GM10847 (cell line): Measurements from ENCODE around the gene KIF1A.

Experiments used
- POLR2A ChIP-seq: IDR thresholded peaks from 2 replicates; pipeline ENCODE4 v1.6.1; 2011; ENCODE audit not compliant: insufficient read length; ENCODE audit errors: extremely low read depth

The KIF1A gene, protein sequence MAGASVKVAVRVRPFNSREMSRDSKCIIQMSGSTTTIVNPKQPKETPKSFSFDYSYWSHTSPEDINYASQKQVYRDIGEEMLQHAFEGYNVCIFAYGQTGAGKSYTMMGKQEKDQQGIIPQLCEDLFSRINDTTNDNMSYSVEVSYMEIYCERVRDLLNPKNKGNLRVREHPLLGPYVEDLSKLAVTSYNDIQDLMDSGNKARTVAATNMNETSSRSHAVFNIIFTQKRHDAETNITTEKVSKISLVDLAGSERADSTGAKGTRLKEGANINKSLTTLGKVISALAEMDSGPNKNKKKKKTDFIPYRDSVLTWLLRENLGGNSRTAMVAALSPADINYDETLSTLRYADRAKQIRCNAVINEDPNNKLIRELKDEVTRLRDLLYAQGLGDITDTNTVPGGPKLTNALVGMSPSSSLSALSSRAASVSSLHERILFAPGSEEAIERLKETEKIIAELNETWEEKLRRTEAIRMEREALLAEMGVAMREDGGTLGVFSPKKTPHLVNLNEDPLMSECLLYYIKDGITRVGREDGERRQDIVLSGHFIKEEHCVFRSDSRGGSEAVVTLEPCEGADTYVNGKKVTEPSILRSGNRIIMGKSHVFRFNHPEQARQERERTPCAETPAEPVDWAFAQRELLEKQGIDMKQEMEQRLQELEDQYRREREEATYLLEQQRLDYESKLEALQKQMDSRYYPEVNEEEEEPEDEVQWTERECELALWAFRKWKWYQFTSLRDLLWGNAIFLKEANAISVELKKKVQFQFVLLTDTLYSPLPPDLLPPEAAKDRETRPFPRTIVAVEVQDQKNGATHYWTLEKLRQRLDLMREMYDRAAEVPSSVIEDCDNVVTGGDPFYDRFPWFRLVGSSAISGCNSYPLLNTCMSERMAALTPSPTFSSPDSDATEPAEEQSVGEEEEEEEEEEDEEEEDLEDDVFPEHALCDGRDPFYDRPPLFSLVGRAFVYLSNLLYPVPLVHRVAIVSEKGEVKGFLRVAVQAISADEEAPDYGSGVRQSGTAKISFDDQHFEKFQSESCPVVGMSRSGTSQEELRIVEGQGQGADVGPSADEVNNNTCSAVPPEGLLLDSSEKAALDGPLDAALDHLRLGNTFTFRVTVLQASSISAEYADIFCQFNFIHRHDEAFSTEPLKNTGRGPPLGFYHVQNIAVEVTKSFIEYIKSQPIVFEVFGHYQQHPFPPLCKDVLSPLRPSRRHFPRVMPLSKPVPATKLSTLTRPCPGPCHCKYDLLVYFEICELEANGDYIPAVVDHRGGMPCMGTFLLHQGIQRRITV (N-terminal part only)

DNA sequence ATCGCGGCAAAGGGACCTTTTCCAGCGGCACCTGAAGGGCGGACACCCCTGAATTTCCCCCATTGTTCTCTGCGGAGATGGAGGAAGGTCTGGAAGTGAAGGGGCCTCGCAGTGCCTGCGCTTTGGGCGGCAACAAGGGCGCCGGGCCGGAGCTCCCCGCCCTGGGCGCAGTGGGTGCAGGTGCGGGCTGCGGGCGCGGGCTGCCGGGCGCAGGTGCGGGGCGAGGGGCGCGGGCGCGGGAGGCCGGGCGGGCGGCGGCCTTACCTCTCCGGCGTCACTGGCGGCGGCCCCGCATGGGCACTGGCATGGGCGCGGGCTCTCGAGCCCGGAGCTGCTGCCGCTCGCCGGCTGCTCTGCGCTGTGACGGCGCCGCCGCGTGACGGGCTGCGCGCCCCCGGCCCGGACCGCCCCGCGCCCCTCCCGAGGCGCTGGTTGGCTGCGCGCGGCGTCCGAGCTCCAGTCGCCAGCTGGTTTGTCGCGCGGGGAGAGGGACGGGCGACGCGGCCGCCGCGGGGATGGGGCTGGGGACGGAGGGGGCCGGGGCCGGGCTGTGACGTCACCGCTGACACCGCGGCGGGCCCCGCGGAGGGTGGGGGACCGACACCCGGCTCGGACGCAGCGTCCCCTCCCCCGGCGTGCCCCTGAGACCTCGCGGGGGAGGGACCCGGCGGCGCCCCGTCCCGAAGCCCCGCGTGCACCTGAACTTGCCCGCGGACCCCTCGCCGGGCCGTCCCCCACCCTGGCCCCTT is at the start of gene KIF1A:
TSS of gene KIF1A (minus strand) at position 362 of the 749 bp plus-strand sequence. CDS start 22,467 bp downstream, outside the sequence.
- TF ChIP-seq POLR2A = no peak

DNA sequence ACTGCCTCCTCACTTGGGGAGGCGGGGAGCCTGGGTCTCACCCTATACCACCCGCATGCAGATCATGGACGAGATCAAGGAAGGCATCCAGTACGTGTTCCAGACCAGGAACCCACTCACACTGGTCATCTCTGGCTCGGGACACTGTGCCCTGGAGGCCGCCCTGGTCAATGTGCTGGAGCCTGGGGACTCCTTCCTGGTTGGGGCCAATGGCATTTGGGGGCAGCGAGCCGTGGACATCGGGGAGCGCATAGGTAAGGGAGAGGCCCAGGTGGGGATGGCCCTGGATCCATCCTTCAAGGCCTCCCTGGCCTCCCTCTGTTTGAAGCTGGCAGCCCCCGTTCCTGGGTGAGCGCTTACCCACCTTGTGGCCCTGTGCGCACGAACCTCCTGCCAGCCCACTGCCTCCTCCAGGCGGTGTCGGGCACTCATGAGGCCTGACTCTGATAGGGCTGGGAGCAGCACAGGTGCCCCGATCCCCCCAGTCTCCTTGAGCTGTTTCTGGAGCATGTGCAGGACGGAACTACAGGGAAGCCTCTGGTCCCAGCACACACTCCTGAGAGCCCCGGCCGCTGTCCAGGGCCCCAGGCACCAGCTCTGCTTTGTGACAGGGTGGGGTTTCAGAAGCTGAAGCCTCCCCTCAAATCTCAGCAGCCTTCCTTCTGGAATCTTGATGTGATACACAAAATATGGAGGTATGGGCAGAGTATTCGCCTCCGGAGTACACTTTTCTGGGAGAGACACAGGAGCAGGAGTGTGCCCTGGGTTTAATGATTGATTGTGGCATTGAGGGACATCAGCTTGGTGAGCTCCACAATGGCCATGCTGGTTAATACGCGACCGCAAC is 49.3 kb upstream of the KIF1A start:
- no peak for TF ChIP-seq POLR2A

DNA sequence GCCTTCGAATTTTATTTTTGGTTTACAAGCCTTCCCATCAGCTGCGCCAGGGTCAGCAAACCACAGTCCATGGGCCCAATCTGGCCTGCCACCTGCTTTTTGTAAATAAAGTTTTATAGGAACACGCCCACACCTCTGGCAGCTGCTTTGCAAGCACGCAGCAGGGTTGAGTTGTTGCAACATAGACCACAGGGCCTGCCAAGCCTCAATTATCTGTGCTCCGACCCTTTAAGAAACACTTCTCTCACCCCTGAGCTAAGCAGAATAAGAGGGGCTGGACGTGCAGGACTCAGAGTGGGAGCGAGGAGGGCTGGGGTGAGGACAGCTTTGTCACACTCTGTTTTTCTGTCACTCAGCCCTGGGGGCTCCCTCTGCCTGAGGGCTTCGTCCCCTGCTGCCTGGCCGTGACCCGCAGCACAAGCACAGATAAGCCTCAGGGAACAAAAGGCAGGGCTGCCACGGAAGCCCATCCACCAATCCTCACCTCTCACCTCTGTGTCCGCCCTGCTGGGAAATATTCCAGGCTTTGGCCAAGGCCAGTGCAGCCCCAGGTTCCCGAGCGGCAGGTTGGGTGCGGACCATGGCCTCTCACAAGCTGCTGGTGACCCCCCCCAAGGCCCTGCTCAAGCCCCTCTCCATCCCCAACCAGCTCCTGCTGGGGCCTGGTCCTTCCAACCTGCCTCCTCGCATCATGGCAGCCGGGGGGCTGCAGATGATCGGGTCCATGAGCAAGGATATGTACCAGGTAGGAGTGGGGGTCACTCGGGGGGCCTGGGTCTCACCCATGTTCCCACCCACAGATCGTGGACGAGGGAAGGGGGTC is 48.5 kb upstream of the KIF1A start, which contains the start of gene AGXT:
TSS of gene AGXT (plus strand) at position 539 of the 823 bp plus-strand sequence. CDS start at position 581, 42 bp downstream.
- TF ChIP-seq POLR2A = no peak

DNA sequence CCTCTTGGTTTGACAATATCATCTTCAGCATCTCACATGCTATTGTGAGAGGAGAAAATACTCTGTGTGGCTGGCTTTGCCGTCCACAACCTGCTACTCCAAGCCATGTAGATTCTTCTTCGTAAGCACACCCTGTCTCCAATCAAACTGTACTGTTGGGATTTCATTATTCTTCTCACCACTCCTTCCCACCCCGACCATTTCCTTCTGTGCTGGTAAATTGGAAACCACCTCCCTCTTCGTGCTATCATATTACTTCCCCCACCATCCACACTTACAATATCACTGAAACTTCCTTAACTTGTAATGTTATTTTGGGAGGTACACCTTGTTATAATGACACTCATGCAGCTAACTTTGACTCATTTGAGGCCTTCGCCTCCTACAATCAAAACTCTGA is 45.4 kb upstream of the KIF1A start:
- no peak for TF ChIP-seq POLR2A

DNA sequence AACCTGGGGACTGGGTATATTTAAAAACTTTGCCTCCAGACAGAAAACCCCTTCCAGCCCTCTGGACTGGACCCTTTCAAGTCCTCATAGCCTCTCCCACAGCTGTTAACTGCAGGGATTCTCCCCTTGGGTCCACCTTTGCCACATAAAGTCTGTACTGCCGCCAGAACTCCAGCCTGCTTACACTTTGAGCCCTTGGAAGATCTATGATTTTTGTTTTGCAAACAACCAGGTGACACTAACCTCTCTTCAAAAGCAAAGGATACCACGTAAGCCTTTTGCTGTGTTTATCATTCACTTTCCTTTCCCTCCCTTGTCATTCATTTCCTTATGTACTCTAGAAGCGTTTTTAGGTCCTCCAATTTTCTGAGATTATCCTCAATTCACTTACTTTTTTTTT is 44.5 kb upstream of the KIF1A start:
- TF ChIP-seq POLR2A = no peak

DNA sequence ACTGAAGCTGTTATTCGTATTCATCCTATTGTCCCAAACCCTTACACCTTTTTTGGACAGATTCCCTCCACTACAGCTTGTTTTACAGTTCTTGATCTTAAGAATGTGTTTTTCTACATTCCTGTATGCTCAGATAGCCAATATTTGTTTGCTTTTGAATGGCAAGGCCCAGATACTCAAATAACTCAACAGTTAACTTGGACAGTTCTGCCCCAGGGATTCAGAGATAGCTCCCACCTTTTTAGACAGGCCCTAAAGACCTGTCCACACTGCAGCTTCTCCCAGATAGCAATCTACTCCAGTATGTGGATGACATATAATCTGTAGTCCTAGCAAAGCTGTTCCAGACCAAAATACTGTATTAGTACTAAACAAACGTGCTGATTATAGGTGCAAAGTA is 41.5 kb upstream of the KIF1A start:
- TF ChIP-seq POLR2A = no peak

DNA sequence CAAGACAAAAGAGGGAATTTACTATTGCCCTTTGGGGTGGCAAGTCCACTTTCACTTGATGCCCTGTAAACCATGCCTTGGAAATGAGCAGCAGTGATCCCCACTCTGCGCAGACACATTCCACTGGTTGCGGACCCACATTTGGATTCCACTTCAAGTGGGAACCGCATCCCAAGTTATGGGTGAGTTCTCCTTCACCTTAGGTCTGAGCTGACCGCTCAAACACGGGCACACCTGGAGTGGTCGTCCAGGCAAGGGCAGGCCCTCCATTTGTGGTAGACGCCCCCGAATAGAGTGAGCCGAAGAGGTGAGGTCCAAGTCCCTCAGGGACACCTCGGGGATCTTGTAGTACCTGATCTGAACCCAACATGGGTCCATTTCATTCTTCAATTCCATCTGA is 38.9 kb upstream of the KIF1A start:
- no peak for TF ChIP-seq POLR2A

DNA sequence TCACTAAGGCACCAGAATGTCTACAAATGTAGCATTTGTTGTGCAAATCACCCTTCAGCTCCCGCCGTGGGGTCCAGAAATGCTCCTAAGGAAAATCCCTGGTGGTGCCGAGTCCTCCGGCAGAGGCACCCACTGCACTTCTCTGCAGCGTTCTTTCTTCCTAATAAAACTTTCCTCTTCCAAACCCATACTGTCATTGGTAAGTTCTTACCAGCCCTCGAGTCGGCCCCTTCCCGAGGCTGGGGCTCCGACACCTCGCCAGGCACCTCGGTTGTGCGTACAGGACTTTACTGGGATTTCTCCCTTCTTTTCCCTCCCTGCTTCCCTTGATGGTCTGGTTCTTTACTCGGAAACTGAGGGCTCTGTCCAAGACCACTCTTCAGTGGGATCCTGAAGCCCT is 38.3 kb upstream of the KIF1A start:
- no peak for TF ChIP-seq POLR2A

DNA sequence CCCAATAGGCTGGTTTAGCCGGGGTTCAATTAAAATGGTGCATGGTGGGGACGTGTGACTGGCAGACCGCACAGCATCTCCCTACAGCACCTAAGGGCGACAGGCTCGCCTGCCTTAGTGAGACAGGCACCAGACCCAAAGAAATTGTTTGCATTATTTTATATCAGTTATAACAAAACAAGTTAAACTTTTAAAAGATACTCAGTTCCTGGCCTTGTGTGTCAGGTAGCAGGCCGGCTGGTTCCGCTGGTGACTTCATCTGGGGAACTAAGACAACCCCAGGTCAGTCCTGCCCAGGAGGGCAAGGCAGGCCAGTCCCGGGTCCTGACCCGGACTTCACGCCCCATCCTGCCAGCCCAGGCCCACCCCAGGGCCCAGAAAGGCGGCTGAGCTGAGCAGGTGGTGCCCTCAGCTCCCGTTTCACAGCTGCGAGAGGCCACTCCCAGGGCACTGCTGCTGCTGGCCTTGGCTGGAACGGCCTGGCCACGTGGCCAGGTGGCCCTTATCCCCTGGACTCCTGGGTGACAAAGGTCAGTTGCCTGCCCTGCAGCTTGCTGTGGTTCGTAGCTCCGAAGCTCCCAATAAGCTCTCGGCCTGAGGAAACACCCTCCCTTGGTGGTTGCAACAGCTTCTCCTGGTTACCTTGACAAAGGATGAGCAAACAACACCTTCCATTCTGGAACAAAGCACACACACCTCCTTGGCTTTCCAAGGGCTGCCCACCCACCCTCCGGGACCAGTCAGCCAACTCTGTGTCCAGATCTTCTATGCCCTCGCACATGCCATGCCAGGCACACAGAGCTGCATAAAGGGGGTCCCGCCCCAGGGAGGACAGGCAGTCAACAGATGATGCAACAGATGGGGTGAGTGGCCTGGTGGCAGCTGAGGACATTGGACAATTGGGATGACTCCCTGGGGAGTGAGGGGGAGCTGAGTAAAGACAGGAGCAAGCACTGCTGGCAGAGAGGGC is 37.3 kb upstream of the KIF1A start:
- TF ChIP-seq POLR2A = no peak

DNA sequence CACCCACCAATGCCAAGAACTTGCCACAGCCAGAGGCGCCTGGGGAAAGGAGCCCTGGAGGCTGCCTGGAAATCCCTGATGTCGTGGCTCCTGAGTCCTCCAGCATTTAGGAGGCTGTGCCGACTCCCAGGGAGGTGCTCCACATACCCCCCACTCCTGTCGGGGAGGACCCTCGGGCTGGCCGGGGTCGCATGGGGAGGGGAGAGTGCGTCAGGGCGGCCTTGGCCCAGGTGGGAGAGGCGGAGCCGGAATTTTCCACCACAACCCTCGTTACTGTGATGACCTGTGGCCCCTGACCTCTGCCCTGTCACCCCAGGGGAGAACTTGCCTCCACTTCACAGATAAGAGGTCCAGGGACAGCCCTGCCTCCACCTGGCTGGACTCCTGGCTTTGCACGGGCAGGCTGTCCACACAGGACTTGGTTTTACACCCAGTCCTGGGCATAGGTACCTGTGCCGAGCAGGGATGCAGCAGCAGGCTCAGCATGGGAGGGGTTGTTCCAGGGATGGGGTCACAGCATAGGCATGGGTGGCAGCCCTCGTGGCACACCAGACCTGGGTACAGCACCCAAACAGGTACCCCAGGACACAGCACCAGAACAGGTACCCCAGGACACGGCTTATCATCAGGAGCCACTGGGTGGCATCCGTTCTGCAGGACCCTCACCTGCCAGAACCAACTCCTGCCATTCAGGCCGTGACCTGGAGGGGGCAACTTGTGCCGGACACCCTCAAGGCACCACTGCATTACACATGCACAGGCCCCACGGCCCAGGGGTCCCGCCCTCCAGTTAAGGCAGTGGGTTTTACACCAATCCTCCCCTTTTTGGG is 36.3 kb upstream of the KIF1A start:
- TF ChIP-seq POLR2A = no peak

DNA sequence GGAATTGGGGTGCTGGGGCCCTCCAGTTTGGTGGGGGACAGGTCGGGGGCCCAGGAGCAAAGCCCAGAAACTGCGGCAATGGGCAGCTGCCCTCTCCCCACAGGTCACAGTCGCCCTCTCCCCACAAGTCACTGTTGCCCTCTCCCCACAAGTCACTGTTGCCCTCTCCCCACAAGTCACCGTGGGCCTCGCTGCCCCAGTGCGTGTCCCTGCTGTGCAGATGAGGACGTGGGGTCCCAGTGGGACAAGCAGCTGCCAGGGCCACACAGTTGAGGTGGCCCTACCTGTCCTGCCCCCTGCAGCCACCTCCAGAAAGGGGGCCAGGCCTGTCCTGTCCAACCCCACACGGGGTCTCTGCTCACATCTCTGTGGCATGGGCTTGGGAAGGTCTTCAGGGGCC is 35.7 kb upstream of the KIF1A start:
- no peak for TF ChIP-seq POLR2A
